ENCODE results near the gene LRRC72.
"Not testable (repeated sequence)": the region's sequence is repeated elsewhere in the genome, so short reads cannot be mapped to it uniquely, and the experiment has no call there.

Gene LRRC72

GRCh38 chr7:16526742-16527540 lies at the start of gene LRRC72:
Gene LRRC72, plus strand, starts transcription at chr7:16526825. Its CDS starts 128 bp downstream, at chr7:16526953.
- no peak for DNase-seq

GRCh38 chr7:16479161-16479560 lies 47.5 kb upstream of the LRRC72 start:
- DNase-seq: no peak

GRCh38 chr7:16479591-16479990 lies 47.0 kb upstream of the LRRC72 start:
- no peak for DNase-seq

GRCh38 chr7:16484453-16485158 lies 42.0 kb upstream of the LRRC72 start:
- no peak for DNase-seq

GRCh38 chr7:16491148-16491547 lies 35.5 kb upstream of the LRRC72 start:
- DNase-seq: no peak

- DNase-seq: no peak
Observed at GRCh38 chr7:16492513-16493062, 34.0 kb upstream of the LRRC72 start.

- no peak for DNase-seq
Observed at GRCh38 chr7:16493266-16493665, 33.4 kb upstream of the LRRC72 start.

GRCh38 chr7:16494551-16494950 lies 32.1 kb upstream of the LRRC72 start:
- no peak for DNase-seq

- no peak for DNase-seq
Observed at GRCh38 chr7:16494955-16495719, 31.5 kb upstream of the LRRC72 start.

GRCh38 chr7:16498122-16498521 lies 28.5 kb upstream of the LRRC72 start:
- no peak for DNase-seq

GRCh38 chr7:16502303-16502702 lies 24.3 kb upstream of the LRRC72 start:
- no peak for DNase-seq

- DNase-seq: no peak
Observed at GRCh38 chr7:16504019-16504418, 22.6 kb upstream of the LRRC72 start.

GRCh38 chr7:16506422-16506821 lies 20.2 kb upstream of the LRRC72 start:
- DNase-seq: not testable (repeated sequence)

- DNase-seq: no peak
Observed at GRCh38 chr7:16509829-16510228, 16.8 kb upstream of the LRRC72 start.

GRCh38 chr7:16511314-16511713 lies 15.3 kb upstream of the LRRC72 start:
- DNase-seq: no peak

GRCh38 chr7:16512097-16512496 lies 14.5 kb upstream of the LRRC72 start:
- DNase-seq: no peak

- DNase-seq: no peak
Observed at GRCh38 chr7:16514271-16514670, 12.4 kb upstream of the LRRC72 start.

- DNase-seq: no peak
Observed at GRCh38 chr7:16514729-16515128, 11.9 kb upstream of the LRRC72 start.

- no peak for DNase-seq
Observed at GRCh38 chr7:16515785-16516685, 10.6 kb upstream of the LRRC72 start.

- DNase-seq: not testable (repeated sequence)
Observed at GRCh38 chr7:16519985-16520384, 6.6 kb upstream of the LRRC72 start.

- DNase-seq: no peak
Observed at GRCh38 chr7:16524332-16524731, 2.3 kb upstream of the LRRC72 start.

GRCh38 chr7:16528520-16528919 lies 1.9 kb downstream of the LRRC72 start:
- no peak for DNase-seq

All from CD4-positive, alpha-beta T cell treated with Interferon alpha-2 for 1 hour (primary cell).